NB4 (cell line): Measurements from ENCODE around the gene GALNTL6.

ENCODE experiments used
- CTCF ChIP-seq: IDR thresholded peaks from one replicate; pipeline ENCODE4 v1.5.1; 2012; ENCODE audit warnings: low read depth, low read length
- MAX ChIP-seq: IDR thresholded peaks from 2 replicates; pipeline ENCODE4 v1.6.1; 2011; ENCODE audit warnings: low read depth, low read length
- MYC ChIP-seq: IDR thresholded peaks from 2 replicates; pipeline ENCODE4 v1.6.1; 2011; ENCODE audit warnings: low read depth, low read length
- POLR2A ChIP-seq: IDR thresholded peaks from 2 replicates; pipeline ENCODE4 v1.6.1; 2011; ENCODE audit warnings: mild to moderate bottlenecking; ENCODE audit not compliant: insufficient read length; ENCODE audit errors: extremely low read depth

GRCh38 chr4:171932238-171932637 lies 119.0 kb downstream of the GALNTL6 start:
- TF ChIP-seq CTCF (no peak), POLR2A (no peak), MAX (no peak), MYC (no peak)
